ENCODE results near the gene HRH2. TPM values are rescaled to one million over a fixed set of nuclear protein-coding genes. Genes with fewer than 3 reads are reported as not detected.

Gene HRH2
- total RNA-seq, 2 donors from 2014 or later, result 0.78 TPM; not detected in 1

GRCh38 chr5:175681045-175681967, 23.4 kb downstream of the HRH2 start:
- no peak for ATAC-seq
- TF ChIP-seq CTCF (IDR thresholded peaks at IDR 0.05) (no peak), POLR2A (IDR thresholded peaks at IDR 0.05) (no peak)
- intact Hi-C loops (cut with DNase I), result no loop called here
- no peak overlapping the region for H3K27ac ChIP-seq
- no peak for DNase-seq
- peaks cover 1% of the 10 kb centered on the region for H3K4me1 ChIP-seq
- no peak overlapping the region for H3K4me3 ChIP-seq
- no peaks in the 10 kb centered on the region for H3K9me3 ChIP-seq
- peaks cover 0 to 7% of the 10 kb centered on the region in 2 donors for H3K27me3 ChIP-seq
- 53 to 56% methylated on average over 21 of the region's 21 CpGs for WGBS, 2 donors
- no peaks in the 10 kb centered on the region for H3K36me3 ChIP-seq (replicated peaks in 1 of 2; ENCODE audit: insufficient read depth in 1 of 2, low read depth in 2 of 2)

GRCh38 chr5:175681968-175682340, 24.1 kb downstream of the HRH2 start:
- Histone ChIP-seq H3K4me3 (no peak overlapping the region), H3K4me1 (peaks cover 8% of the 10 kb centered on the region), H3K27me3 (peaks cover 0 to 7% of the 10 kb centered on the region in 2 donors), H3K36me3 (replicated peaks in 1 of 2; ENCODE audit: insufficient read depth in 1 of 2, low read depth in 2 of 2) (no peaks in the 10 kb centered on the region), H3K27ac (no peak overlapping the region), H3K9me3 (no peaks in the 10 kb centered on the region)
- ATAC-seq (no peak), DNase-seq (no peak)
- intact Hi-C loops (cut with DNase I), result no loop called here
- TF ChIP-seq CTCF (IDR thresholded peaks at IDR 0.05) (no peak), POLR2A (IDR thresholded peaks at IDR 0.05) (no peak)
- 77 to 82% methylated on average over 12 of the region's 12 CpGs for WGBS, 2 donors

GRCh38 chr5:175682664-175683063, 24.8 kb downstream of the HRH2 start:
- no peaks in the 10 kb centered on the region for H3K9me3 ChIP-seq
- ATAC-seq (no peak), DNase-seq (no peak)
- TF ChIP-seq POLR2A (IDR thresholded peaks at IDR 0.05) (no peak), CTCF (IDR thresholded peaks at IDR 0.05) (no peak)
- H3K4me3 ChIP-seq, result no peak overlapping the region
- H3K27me3 ChIP-seq, result peaks cover 0 to 7% of the 10 kb centered on the region in 2 donors
- H3K27ac ChIP-seq, result no peak overlapping the region
- WGBS, 2 donors, result 79 to 84% methylated on average over 7 to 8 of the region's 8 CpGs
- no peaks in the 10 kb centered on the region for H3K36me3 ChIP-seq (replicated peaks in 1 of 2; ENCODE audit: insufficient read depth in 1 of 2, low read depth in 2 of 2)
- intact Hi-C loops (cut with DNase I), result no loop called here
- peaks cover 12% of the 10 kb centered on the region for H3K4me1 ChIP-seq

- no peak for DNase-seq
- no peak overlapping the region for H3K4me3 ChIP-seq
- intact Hi-C loops (cut with DNase I), result no loop called here
- no peaks in the 10 kb centered on the region for H3K36me3 ChIP-seq (replicated peaks in 1 of 2; ENCODE audit: insufficient read depth in 1 of 2, low read depth in 2 of 2)
- 91 to 95% methylated on average over 8 to 15 of the region's 15 CpGs for WGBS, 2 donors
- H3K27me3 ChIP-seq, result peaks cover 0 to 7% of the 10 kb centered on the region in 2 donors
- no peak overlapping the region for H3K27ac ChIP-seq
- TF ChIP-seq CTCF (IDR thresholded peaks at IDR 0.05) (no peak), POLR2A (IDR thresholded peaks at IDR 0.05) (no peak)
- ATAC-seq, result no peak
- no peaks in the 10 kb centered on the region for H3K9me3 ChIP-seq
- peaks cover 12% of the 10 kb centered on the region for H3K4me1 ChIP-seq
Observed at GRCh38 chr5:175683231-175683630, 25.4 kb downstream of the HRH2 start.

Data from body of pancreas (tissue), 4 donors.